K562 (cell line): ENCODE results near the gene TMEM209. TPM values are rescaled to one million over a fixed set of nuclear protein-coding genes. Genes with fewer than 3 reads are reported as not detected.

Experiments
- CREBBP ChIP-seq: IDR thresholded peaks from one replicate; pipeline ENCODE4 v1.6.1; 2012; ENCODE audit warnings: low read depth, mild to moderate bottlenecking, control low read depth, inconsistent platforms, low read length
- ETS1 ChIP-seq: conservative IDR thresholded peaks from 2 replicates; pipeline ENCODE4 v1.6.1; 2011; ENCODE audit warnings: low read depth, mild to moderate bottlenecking, low read length; ENCODE audit not compliant: control insufficient read depth
- GTF2E2 ChIP-seq: fragments of 200-800 bp; sonication (Bioruptor generic); IDR thresholded peaks from 2 replicates; pipeline ENCODE4 v1.6.1; 2016; ENCODE audit warnings: missing genetic modification characterization, missing compliant biosample characterization
- MAZ ChIP-seq, 2 experiments: fragments of 450-650 bp in 1 of 2; sonication (generic) in 1 of 2; formaldehyde crosslinking; IDR thresholded peaks in 1 of 2; conservative IDR thresholded peaks in 1 of 2; 2 replicates each; pipeline versions ENCODE4 v1.4.0 to v1.5.0; 2020; ENCODE audit warnings: mild to moderate bottlenecking in 1 of 2, missing genetic modification reagents in 1 of 2
- NFIC ChIP-seq: fragments of 450-650 bp; IDR thresholded peaks from 2 replicates; pipeline ENCODE4 v1.6.1; 2017; ENCODE audit warnings: mild to moderate bottlenecking, inconsistent platforms
- NR4A1 ChIP-seq, 2 experiments: fragments of 250-450 bp in 1 of 2; fragments of 450-650 bp in 1 of 2; sonication (Bioruptor Pico) in 1 of 2; IDR thresholded peaks; 2 replicates each; pipeline versions ENCODE4 v1.4.0 to v1.6.1; 2016 to 2020; ENCODE audit warnings: mild to moderate bottlenecking in 2 of 2, missing compliant biosample characterization in 1 of 2, missing genetic modification characterization in 1 of 2, moderate library complexity in 1 of 2
- TGIF2 ChIP-seq: sonication (generic); formaldehyde crosslinking; IDR thresholded peaks from 2 replicates; pipeline ENCODE4 v1.8.1; 2022; ENCODE audit warnings: mild to moderate bottlenecking, missing genetic modification reagents, moderate library complexity
- ZNF318 ChIP-seq, 2 experiments: fragments of 450-650 bp; IDR thresholded peaks; 2 replicates each; pipeline ENCODE4 v1.6.1; 2016; ENCODE audit warnings: mild to moderate bottlenecking in 2 of 2, borderline replicate concordance in 1 of 2, low read depth in 1 of 2, moderate library complexity in 1 of 2
- polyA plus RNA-seq, 8 experiments: library from polyadenylated mRNA; depleted of rRNA in 4 of 8; stranded (reverse) in 5 of 8; unstranded in 3 of 8; fragments of >200 nt; fragmentation: Nextera tagmentation in 2 of 8; fragmentation: Illumina TruSeq in 1 of 8; extraction: Ambion mirVana in 2 of 8; extraction: Trizol in 1 of 8; gene quantifications; 2 replicates each; pipeline versions ENCODE4 v1.2.1 to v1.2.3, GENCODE V29; 2011 to 2014; ENCODE audit warnings: inconsistent platforms in 1 of 8, missing spikeins in 1 of 8
- total RNA-seq, 7 experiments: library from RNA; depleted of rRNA in 6 of 7; stranded (reverse); fragments of >200 nt in 6 of 7; fragmentation: Illumina TruSeq in 2 of 7; extraction: Trizol in 2 of 7; gene quantifications; 2 replicates each; pipeline versions ENCODE4 v1.2.1 to v1.2.3, GENCODE V29; 2011 to 2021; ENCODE audit warnings: low replicate concordance in 1 of 7
- TF ChIP-seq, protein P1 (sequence below): fragments of 450-650 bp; formaldehyde crosslinking; IDR thresholded peaks from 2 replicates; pipeline ENCODE4 v1.4.0; 2022; ENCODE audit warnings: mild to moderate bottlenecking, moderate library complexity
- TF ChIP-seq, protein P2 (sequence below): sonication (generic); formaldehyde crosslinking; IDR thresholded peaks from 2 replicates; pipeline ENCODE4 v1.8.0; 2022; ENCODE audit warnings: missing genetic modification reagents, mild to moderate bottlenecking, borderline replicate concordance

TMEM209 gene
- total and polyA plus RNA-seq, 9 of the 15 experiments (the other 6 are each of a cell fraction or from before 2014, with no cell fraction given), result 36.8 to 116 (median 76.6) TPM

DNA sequence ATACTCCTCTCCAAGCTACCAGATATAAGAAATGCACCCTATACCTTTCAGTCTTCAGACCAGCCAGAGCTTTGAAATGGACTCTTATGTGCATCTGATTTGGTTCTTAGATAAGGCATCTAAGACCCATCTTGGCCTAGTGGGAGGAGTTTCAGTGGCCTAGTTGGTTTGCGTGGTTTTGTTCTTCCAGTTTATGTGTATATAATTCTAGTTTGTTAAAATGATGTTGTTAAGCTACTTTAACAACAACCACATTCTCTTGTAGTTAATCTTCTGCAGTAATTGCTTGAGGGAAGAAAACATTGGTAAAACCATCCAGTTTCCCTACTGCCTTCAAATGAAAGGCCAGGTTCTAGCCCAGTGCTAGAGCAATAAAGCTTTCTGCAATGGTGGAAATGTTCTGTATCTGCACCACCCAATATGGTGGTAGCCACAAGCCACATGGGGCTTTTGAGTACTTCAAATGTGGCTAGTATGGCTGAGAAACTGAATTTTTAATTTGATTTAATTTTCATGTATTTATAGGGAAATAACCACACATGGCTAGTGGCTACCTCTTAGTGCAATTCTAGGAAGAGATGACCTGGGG is 68.5 kb downstream of the TMEM209 start (continued):
- TF ChIP-seq, protein P1, sequence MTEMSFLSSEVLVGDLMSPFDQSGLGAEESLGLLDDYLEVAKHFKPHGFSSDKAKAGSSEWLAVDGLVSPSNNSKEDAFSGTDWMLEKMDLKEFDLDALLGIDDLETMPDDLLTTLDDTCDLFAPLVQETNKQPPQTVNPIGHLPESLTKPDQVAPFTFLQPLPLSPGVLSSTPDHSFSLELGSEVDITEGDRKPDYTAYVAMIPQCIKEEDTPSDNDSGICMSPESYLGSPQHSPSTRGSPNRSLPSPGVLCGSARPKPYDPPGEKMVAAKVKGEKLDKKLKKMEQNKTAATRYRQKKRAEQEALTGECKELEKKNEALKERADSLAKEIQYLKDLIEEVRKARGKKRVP (CRISPR knock-in tag), result no peak; the same call in 1 of the 2 replicates
- TF ChIP-seq GTF2E2 (no peak), ZNF318 (IDR thresholded peaks at IDR 0.05; ENCODE audit: borderline replicate concordance in 1 of 2, low read depth in 1 of 2) (no peak), TGIF2 (CRISPR knock-in tag) (no peak), MAZ (CRISPR knock-in tag; conservative IDR thresholded peaks at IDR 0.05 in 1 of 2, IDR thresholded peaks at IDR 0.05 in 1 of 2) (no peak), CREBBP (no peak), NFIC (no peak), ETS1 (no peak), NR4A1 (CRISPR knock-in tag; IDR thresholded peaks at IDR 0.05) (no peak), NR4A1 (tag; IDR thresholded peaks at IDR 0.05) (0 out of 2 replicates have a peak, but pooled peaks have one; percentile 40)
- TF ChIP-seq, protein P2, sequence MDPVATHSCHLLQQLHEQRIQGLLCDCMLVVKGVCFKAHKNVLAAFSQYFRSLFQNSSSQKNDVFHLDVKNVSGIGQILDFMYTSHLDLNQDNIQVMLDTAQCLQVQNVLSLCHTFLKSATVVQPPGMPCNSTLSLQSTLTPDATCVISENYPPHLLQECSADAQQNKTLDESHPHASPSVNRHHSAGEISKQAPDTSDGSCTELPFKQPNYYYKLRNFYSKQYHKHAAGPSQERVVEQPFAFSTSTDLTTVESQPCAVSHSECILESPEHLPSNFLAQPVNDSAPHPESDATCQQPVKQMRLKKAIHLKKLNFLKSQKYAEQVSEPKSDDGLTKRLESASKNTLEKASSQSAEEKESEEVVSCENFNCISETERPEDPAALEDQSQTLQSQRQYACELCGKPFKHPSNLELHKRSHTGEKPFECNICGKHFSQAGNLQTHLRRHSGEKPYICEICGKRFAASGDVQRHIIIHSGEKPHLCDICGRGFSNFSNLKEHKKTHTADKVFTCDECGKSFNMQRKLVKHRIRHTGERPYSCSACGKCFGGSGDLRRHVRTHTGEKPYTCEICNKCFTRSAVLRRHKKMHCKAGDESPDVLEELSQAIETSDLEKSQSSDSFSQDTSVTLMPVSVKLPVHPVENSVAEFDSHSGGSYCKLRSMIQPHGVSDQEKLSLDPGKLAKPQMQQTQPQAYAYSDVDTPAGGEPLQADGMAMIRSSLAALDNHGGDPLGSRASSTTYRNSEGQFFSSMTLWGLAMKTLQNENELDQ, result 0 out of 2 replicates have a peak, but pooled peaks have one; percentile 48
